Neural progenitor cell (in vitro differentiated cells): ENCODE data around the gene TRIM47. TPM values are rescaled to one million over a fixed set of nuclear protein-coding genes. Genes with fewer than 3 reads are reported as not detected.

Source experiments
- DNase-seq: peaks from one replicate; pipeline ENCODE4 v3.0.0-alpha.2; 2016; ENCODE audit warnings: low spot score
- H2AFZ ChIP-seq: fragments of 200-600 bp; sonication (generic); replicated peaks from 2 replicates; pipeline ENCODE4 v1.6.1; 2016; ENCODE audit warnings: antibody characterized with exemption
- H3F3A ChIP-seq: fragments of 200-600 bp; sonication (generic); 2 replicates; pipeline ENCODE4 v1.6.1; 2016; ENCODE audit warnings: antibody characterized with exemption, low read depth
- H3K27ac ChIP-seq: fragments of 200-600 bp; sonication (generic); 2 replicates; pipeline ENCODE4 v1.5.1; 2016; ENCODE audit warnings: mild to moderate bottlenecking
- H3K27me3 ChIP-seq: fragments of 200-600 bp; sonication (generic); 2 replicates; pipeline ENCODE4 v1.6.1; 2016; ENCODE audit warnings: mild to moderate bottlenecking, moderate library complexity
- H3K36me3 ChIP-seq: fragments of 200-600 bp; sonication (generic); 2 replicates; pipeline ENCODE4 v1.5.1; 2016
- H3K4me1 ChIP-seq: fragments of 200-600 bp; sonication (generic); 2 replicates; pipeline ENCODE4 v1.6.1; 2016; ENCODE audit warnings: mixed run types
- H3K4me2 ChIP-seq: fragments of 200-600 bp; sonication (generic); 2 replicates; pipeline ENCODE4 v1.6.1; 2016
- H3K4me3 ChIP-seq: fragments of 200-600 bp; sonication (generic); 2 replicates; pipeline ENCODE4 v1.5.1; 2016
- H3K79me2 ChIP-seq: fragments of 200-600 bp; sonication (generic); 2 replicates; pipeline ENCODE4 v1.6.1; 2016; ENCODE audit warnings: low read depth
- H3K9ac ChIP-seq: fragments of 200-600 bp; sonication (generic); 2 replicates; pipeline ENCODE4 v1.6.1; 2016
- H3K9me3 ChIP-seq: fragments of 200-600 bp; sonication (generic); 2 replicates; pipeline ENCODE4 v1.5.1; 2016; ENCODE audit warnings: low read depth
- H4K20me1 ChIP-seq: fragments of 200-600 bp; sonication (generic); 2 replicates; pipeline ENCODE4 v1.6.1; 2016; ENCODE audit warnings: low read depth
- H3K27ac Mint-ChIP-seq: 3 replicates; pipeline ENCODE4 v1.8.0; 2021; ENCODE audit warnings: mixed read lengths
- H3K27me3 Mint-ChIP-seq: 2 replicates; pipeline ENCODE4 v1.8.0; 2022; ENCODE audit warnings: low read depth, mild to moderate bottlenecking, inconsistent platforms, moderate library complexity, mixed read lengths; ENCODE audit not compliant: insufficient read depth
- H3K36me3 Mint-ChIP-seq: 3 replicates; pipeline ENCODE4 v1.8.0; 2021; ENCODE audit warnings: mixed read lengths
- H3K4me1 Mint-ChIP-seq: 3 replicates; pipeline ENCODE4 v1.8.0; 2021; ENCODE audit warnings: mixed read lengths
- H3K4me3 Mint-ChIP-seq: 3 replicates; pipeline ENCODE4 v1.8.0; 2021; ENCODE audit warnings: mild to moderate bottlenecking, moderate library complexity, mixed read lengths
- H3K9me3 Mint-ChIP-seq: 3 replicates; pipeline ENCODE4 v1.8.0; 2020; ENCODE audit warnings: mixed read lengths
- EZH2 ChIP-seq: fragments of 200-600 bp; sonication (generic); IDR thresholded peaks from 2 replicates; pipeline ENCODE4 v1.6.1; 2017; ENCODE audit warnings: antibody characterized with exemption, mild to moderate bottlenecking, moderate library complexity
- EZH2phosphoT487 ChIP-seq: fragments of 200-600 bp; sonication (generic); IDR thresholded peaks from 2 replicates; pipeline ENCODE4 v1.6.1; 2017; ENCODE audit warnings: antibody characterized with exemption
- total RNA-seq: library from RNA; depleted of rRNA; stranded (reverse); fragments of >200 nt; gene quantifications from 2 replicates; pipeline ENCODE4 v1.2.3, GENCODE V29; 2015; ENCODE audit warnings: low replicate concordance
- TF ChIP-seq, protein P1 (sequence below): fragments of 200-600 bp; sonication (generic); IDR thresholded peaks from 2 replicates; pipeline ENCODE4 v1.5.1; 2017; ENCODE audit warnings: antibody characterized with exemption, mild to moderate bottlenecking

Gene TRIM47
- total RNA-seq, 1 donor from 2014 or later = 1.3 TPM

DNA sequence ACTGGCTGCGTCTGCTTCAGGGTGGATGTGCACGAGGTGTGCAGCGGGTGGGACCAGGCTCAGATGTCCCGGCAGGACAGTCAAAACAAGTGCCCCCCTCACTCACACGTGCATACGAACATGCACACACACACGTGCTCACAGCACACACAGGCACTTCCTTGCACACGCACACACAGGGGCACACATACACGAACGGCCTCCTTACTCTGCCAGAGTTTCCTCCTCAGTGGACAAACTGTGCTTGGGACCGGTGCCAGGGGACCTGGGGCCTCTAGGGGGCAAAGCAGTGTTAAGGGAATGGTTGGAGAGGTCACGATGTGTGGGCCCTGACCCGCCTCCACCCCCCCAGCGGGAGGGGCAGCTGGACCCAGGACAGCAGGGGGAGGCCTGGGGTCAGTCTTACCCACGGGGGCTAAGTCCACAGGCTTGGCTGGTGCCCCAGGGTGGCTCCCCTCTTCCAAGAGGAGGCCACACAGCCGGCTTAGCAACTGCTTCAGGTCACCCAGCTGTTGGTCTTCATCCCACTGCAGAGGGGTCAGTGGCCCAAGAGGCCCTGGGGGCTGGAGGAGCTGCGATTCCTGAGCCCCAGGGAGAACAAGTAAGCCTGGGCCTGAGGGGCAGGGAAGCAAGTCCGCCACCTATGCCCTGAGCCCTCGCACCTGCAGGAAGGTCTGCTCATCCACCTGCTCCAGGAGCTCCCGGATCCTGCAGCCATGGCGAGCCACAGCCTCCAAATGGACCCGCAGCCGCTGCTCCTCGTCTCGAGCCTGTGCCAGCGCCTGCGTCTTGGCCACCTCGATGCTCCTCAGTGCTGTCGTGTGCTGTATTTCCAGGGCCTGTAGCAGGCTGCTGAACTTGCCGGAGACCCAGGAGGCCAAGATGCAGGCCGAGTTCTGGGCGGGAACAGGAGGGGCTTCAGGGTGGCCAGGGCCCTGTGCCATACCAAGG lies 13.5 kb upstream of the TRIM47 start:
- Histone ChIP-seq H3F3A (no peaks in the 10 kb centered on the region), H3K4me1 (peaks cover 12% of the 10 kb centered on the region), H3K9ac (no peak overlapping the region), H3K9me3 (no peaks in the 10 kb centered on the region), H3K27ac (no peak overlapping the region), H3K36me3 (no peaks in the 10 kb centered on the region), H3K27me3 (no peaks in the 10 kb centered on the region), H4K20me1 (peaks cover 11% of the 10 kb centered on the region), H3K79me2 (peaks cover 26% of the 10 kb centered on the region), H3K4me3 (no peak overlapping the region), H2AFZ (no peak overlapping the region), H3K4me2 (no peak overlapping the region)
- TF ChIP-seq, protein P1, sequence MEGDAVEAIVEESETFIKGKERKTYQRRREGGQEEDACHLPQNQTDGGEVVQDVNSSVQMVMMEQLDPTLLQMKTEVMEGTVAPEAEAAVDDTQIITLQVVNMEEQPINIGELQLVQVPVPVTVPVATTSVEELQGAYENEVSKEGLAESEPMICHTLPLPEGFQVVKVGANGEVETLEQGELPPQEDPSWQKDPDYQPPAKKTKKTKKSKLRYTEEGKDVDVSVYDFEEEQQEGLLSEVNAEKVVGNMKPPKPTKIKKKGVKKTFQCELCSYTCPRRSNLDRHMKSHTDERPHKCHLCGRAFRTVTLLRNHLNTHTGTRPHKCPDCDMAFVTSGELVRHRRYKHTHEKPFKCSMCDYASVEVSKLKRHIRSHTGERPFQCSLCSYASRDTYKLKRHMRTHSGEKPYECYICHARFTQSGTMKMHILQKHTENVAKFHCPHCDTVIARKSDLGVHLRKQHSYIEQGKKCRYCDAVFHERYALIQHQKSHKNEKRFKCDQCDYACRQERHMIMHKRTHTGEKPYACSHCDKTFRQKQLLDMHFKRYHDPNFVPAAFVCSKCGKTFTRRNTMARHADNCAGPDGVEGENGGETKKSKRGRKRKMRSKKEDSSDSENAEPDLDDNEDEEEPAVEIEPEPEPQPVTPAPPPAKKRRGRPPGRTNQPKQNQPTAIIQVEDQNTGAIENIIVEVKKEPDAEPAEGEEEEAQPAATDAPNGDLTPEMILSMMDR = no peak
- TF ChIP-seq EZH2 (no peak), EZH2phosphoT487 (no peak)
- Mint-ChIP-seq H3K27ac (peak overlapping the region; percentile 72), H3K27me3 (peaks cover 7% of the 10 kb centered on the region), H3K36me3 (peaks cover 8% of the 10 kb centered on the region), H3K4me3 (no peak overlapping the region), H3K4me1 (peaks cover 35% of the 10 kb centered on the region), H3K9me3 (no peaks in the 10 kb centered on the region)
- DNase-seq = no peak

DNA sequence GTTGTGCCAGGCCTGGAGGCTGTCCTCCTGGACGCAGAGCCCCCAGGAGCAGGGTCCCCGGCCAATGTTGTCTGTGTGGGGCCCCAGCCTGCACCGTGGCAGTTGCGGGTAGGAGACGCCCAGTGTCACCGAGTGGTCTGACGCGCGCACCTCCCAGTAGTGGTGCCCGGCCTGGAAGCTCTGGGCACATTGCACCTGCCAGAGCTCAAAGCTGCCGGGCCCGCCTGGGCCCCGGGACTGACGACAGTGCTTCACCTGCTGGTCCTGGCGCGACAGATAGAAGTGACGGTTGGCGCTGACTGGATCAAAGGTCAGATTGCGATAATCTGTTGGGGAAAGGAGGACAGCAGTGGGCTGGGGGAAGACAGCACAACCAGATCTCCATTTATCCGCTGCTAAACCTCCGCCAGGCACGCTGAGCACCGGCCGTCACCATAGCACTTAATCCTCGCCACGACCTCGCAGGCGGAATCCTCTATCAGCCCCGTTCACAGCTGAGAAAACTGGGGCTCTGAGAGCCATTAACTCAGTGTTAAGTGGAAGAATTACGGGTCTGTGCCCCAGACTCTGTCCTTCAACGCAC lies 12.7 kb upstream of the TRIM47 start:
- no peaks in the 10 kb centered on the region for H3F3A ChIP-seq
- no peak overlapping the region for H3K4me3 Mint-ChIP-seq
- no peak overlapping the region for H3K4me3 ChIP-seq
- H3K36me3 Mint-ChIP-seq = peaks cover 8% of the 10 kb centered on the region
- H3K4me1 Mint-ChIP-seq = peaks cover 35% of the 10 kb centered on the region
- peaks cover 12% of the 10 kb centered on the region for H3K4me1 ChIP-seq
- H4K20me1 ChIP-seq = peaks cover 11% of the 10 kb centered on the region
- no peaks in the 10 kb centered on the region for H3K36me3 ChIP-seq
- no peak overlapping the region for H2AFZ ChIP-seq
- H3K27ac ChIP-seq = no peak overlapping the region
- H3K9me3 ChIP-seq = no peaks in the 10 kb centered on the region
- H3K27me3 ChIP-seq = no peaks in the 10 kb centered on the region
- peaks cover 8% of the 10 kb centered on the region for H3K27me3 Mint-ChIP-seq
- DNase-seq = peak; percentile 25
- H3K79me2 ChIP-seq = peaks cover 25% of the 10 kb centered on the region
- H3K9me3 Mint-ChIP-seq = no peaks in the 10 kb centered on the region
- TF ChIP-seq, protein P1 = no peak
- no peak for TF ChIP-seq EZH2
- no peak for TF ChIP-seq EZH2phosphoT487
- peak overlapping the region; percentile 72 for H3K27ac Mint-ChIP-seq
- H3K9ac ChIP-seq = no peak overlapping the region
- no peak overlapping the region for H3K4me2 ChIP-seq

DNA sequence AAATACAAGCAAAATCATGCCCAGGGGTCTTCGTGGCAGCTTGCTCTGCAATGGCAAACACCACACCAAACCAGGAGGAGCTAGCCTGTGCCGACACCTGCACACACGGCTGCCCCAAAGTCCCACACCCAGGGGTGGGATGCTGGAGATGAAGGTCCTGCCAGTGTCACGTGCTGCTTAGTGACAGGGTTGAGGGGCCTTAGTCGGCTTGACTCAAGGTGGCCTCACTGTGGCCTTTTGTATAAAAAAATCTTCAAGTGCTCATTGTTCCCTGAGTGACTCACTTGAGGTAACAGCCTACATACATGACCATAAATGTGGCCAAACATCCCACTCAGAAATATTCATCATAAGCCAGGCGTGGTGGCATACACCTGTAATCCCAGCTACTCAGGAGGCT lies 11.1 kb upstream of the TRIM47 start:
- Mint-ChIP-seq H3K9me3 (no peaks in the 10 kb centered on the region), H3K4me3 (no peak overlapping the region), H3K36me3 (peaks cover 8% of the 10 kb centered on the region), H3K4me1 (peaks cover 26% of the 10 kb centered on the region), H3K27me3 (peaks cover 11% of the 10 kb centered on the region), H3K27ac (no peak overlapping the region)
- no peak overlapping the region for H3K9ac ChIP-seq
- no peaks in the 10 kb centered on the region for H3K9me3 ChIP-seq
- DNase-seq = no peak
- peaks cover 7% of the 10 kb centered on the region for H4K20me1 ChIP-seq
- H3K79me2 ChIP-seq = peaks cover 8% of the 10 kb centered on the region
- TF ChIP-seq, protein P1 = no peak
- TF ChIP-seq EZH2phosphoT487 (no peak), EZH2 (no peak)
- no peaks in the 10 kb centered on the region for H3K4me1 ChIP-seq
- no peaks in the 10 kb centered on the region for H3K36me3 ChIP-seq
- no peaks in the 10 kb centered on the region for H3K27me3 ChIP-seq
- no peak overlapping the region for H2AFZ ChIP-seq
- no peaks in the 10 kb centered on the region for H3F3A ChIP-seq
- no peak overlapping the region for H3K4me3 ChIP-seq
- H3K4me2 ChIP-seq = no peak overlapping the region
- H3K27ac ChIP-seq = no peak overlapping the region
